Common myeloid progenitor, CD34-positive (primary cell): ENCODE results near the gene CNKSR3.

ENCODE experiments used
- CTCF ChIA-PET: fragments of 350-600 bp; sonication (Branson Sonifier 250); formaldehyde crosslinking; loops from one replicate; lab custom pipeline; 2021; ENCODE audit warnings: antibody characterized with exemption; lab: Charles Lee
- POLR2A ChIA-PET: fragments of 350-600 bp; sonication (Branson Sonifier 250); formaldehyde crosslinking; loops from one replicate; lab custom pipeline; 2021; ENCODE audit warnings: antibody characterized with exemption; lab: Charles Lee
- DNase-seq, 3 donors: peaks; one replicate each; pipeline versions ENCODE4 v3.0.0 to v3.0.0-alpha.2; 2013
- H3K27ac ChIP-seq, 2 experiments: 1 replicate in 1 of 2; 2 replicates in 1 of 2; pipeline ENCODE4 v1.7.0; 2013; ENCODE audit warnings: inconsistent platforms in 2 of 2, low read length in 2 of 2, mild to moderate bottlenecking in 2 of 2, low read depth in 1 of 2, moderate library complexity in 1 of 2; ENCODE audit not compliant: severe bottlenecking in 2 of 2, insufficient read depth in 1 of 2, poor library complexity in 1 of 2
- H3K27me3 ChIP-seq, 5 experiments: replicated peaks in 2 of 5; 1 replicate in 3 of 5; 2 replicates in 2 of 5; pipeline versions ENCODE4 v1.6.1 to v1.7.0; 2013; ENCODE audit warnings: low read length in 4 of 5, mild to moderate bottlenecking in 2 of 5, moderate library complexity in 2 of 5, inconsistent platforms in 1 of 5; ENCODE audit not compliant: insufficient read depth in 5 of 5, control insufficient read depth in 4 of 5
- H3K36me3 ChIP-seq, 4 experiments: 1 replicate in 2 of 4; 2 replicates in 2 of 4; pipeline versions ENCODE4 v1.6.1 to v1.7.0; 2013; ENCODE audit warnings: low read length in 3 of 4, control low read depth in 1 of 4, mild to moderate bottlenecking in 1 of 4; ENCODE audit not compliant: control insufficient read depth in 4 of 4, insufficient read depth in 4 of 4
- H3K4me1 ChIP-seq, 4 experiments: 1 replicate in 3 of 4; 2 replicates in 1 of 4; pipeline versions ENCODE4 v1.6.1 to v1.7.1; 2013; ENCODE audit warnings: low read length in 3 of 4, mild to moderate bottlenecking in 3 of 4, control low read depth in 1 of 4, inconsistent platforms in 1 of 4, moderate library complexity in 1 of 4; ENCODE audit not compliant: control insufficient read depth in 4 of 4, insufficient read depth in 4 of 4; ENCODE audit errors: control extremely low read depth in 1 of 4
- H3K4me3 ChIP-seq, 7 experiments: 1 replicate in 4 of 7; 2 replicates in 3 of 7; pipeline versions ENCODE4 v1.5.1 to v1.7.0; 2013; ENCODE audit warnings: mild to moderate bottlenecking in 7 of 7, low read length in 6 of 7, moderate library complexity in 6 of 7, inconsistent platforms in 2 of 7, low read depth in 2 of 7, control low read depth in 1 of 7; ENCODE audit not compliant: insufficient read depth in 4 of 7, control insufficient read depth in 1 of 7; ENCODE audit errors: extremely low read depth in 1 of 7
- H3K9me3 ChIP-seq, 5 experiments: 1 replicate in 4 of 5; 2 replicates in 1 of 5; pipeline versions ENCODE4 v1.6.1 to v1.7.1; 2013; ENCODE audit warnings: low read length in 4 of 5, mild to moderate bottlenecking in 2 of 5, inconsistent platforms in 1 of 5, low read depth in 1 of 5, moderate library complexity in 1 of 5; ENCODE audit not compliant: control insufficient read depth in 4 of 5, insufficient read depth in 2 of 5; ENCODE audit errors: control extremely low read depth in 1 of 5
- WGBS: methylation state at CpG from one replicate; pipeline ENCODE4 v1.1.5; 2013; ENCODE audit not compliant: insufficient coverage; 5-methylcytosine and 5-hydroxymethylcytosine counted together

The CNKSR3 gene

GRCh38 chr6:154529957-154530356 lies 19.5 kb upstream of the CNKSR3 start:
- peaks cover 0 to 8% (median 2%) of the 10 kb centered on the region in 4 experiments for H3K4me1 ChIP-seq
- no peak for DNase-seq
- no peak overlapping the region for H3K27ac ChIP-seq
- CTCF ChIA-PET = no interaction called here
- no peak overlapping the region for H3K4me3 ChIP-seq
- no peaks in the 10 kb centered on the region for H3K36me3 ChIP-seq
- H3K9me3 ChIP-seq = peaks cover 0 to 3% (median 2%) of the 10 kb centered on the region in 5 experiments
- POLR2A ChIA-PET = no interaction called here
- 95% methylated on average over 6 of the region's 6 CpGs for WGBS
- no peaks in the 10 kb centered on the region for H3K27me3 ChIP-seq

- POLR2A ChIA-PET = no interaction called here
- WGBS = 96% methylated on average over 3 of the region's 3 CpGs
- Histone ChIP-seq H3K4me1 (peaks cover 0 to 8% (median 2%) of the 10 kb centered on the region in 4 experiments), H3K4me3 (no peak overlapping the region), H3K9me3 (peaks cover 0 to 3% (median 2%) of the 10 kb centered on the region in 5 experiments), H3K36me3 (no peaks in the 10 kb centered on the region), H3K27ac (no peak overlapping the region), H3K27me3 (no peaks in the 10 kb centered on the region)
- CTCF ChIA-PET = no interaction called here
- DNase-seq = no peak
Measured at GRCh38 chr6:154528310-154528915, 17.9 kb upstream of the CNKSR3 start.

- peaks cover 0 to 3% (median 2%) of the 10 kb centered on the region in 5 experiments for H3K9me3 ChIP-seq
- H3K27ac ChIP-seq = no peak overlapping the region
- no peaks in the 10 kb centered on the region for H3K27me3 ChIP-seq
- CTCF ChIA-PET = interaction anchor here (0.6 to 1.1 kb wide), 4 partner anchors 19 to 369 kb away, joined by 3 to 5 read pairs (median 3); no protein-coding TSS in a partner anchor
- no peak overlapping the region for H3K4me3 ChIP-seq
- H3K4me1 ChIP-seq = peaks cover 0 to 8% (median 2%) of the 10 kb centered on the region in 4 experiments
- WGBS = 0% methylated on average over 1 of the region's 1 CpG
- H3K36me3 ChIP-seq = no peaks in the 10 kb centered on the region
- peak in 2 of 3 donors; percentile 50 to 59 for DNase-seq
- POLR2A ChIA-PET = interaction anchor here (0.5 kb wide), 1 partner anchor 12 kb away, joined by 3 read pairs; no protein-coding TSS in a partner anchor
Measured at GRCh38 chr6:154526996-154527395, 16.5 kb upstream of the CNKSR3 start.

GRCh38 chr6:154522576-154522975 lies 12.1 kb upstream of the CNKSR3 start:
- CTCF ChIA-PET = interaction anchor here (3.6 kb wide), 1 partner anchor 12 kb away, joined by 15 read pairs; the partner anchor contains the start of gene CNKSR3
- H3K27ac ChIP-seq = no peak overlapping the region
- no peak for DNase-seq
- 96% methylated on average over 3 of the region's 4 CpGs for WGBS
- H3K4me3 ChIP-seq = no peak overlapping the region
- H3K9me3 ChIP-seq = no peaks in the 10 kb centered on the region
- no peaks in the 10 kb centered on the region for H3K36me3 ChIP-seq
- POLR2A ChIA-PET = no interaction called here
- no peaks in the 10 kb centered on the region for H3K27me3 ChIP-seq
- H3K4me1 ChIP-seq = peaks cover 0 to 8% (median 2%) of the 10 kb centered on the region in 4 experiments

GRCh38 chr6:154521412-154521811 lies 10.9 kb upstream of the CNKSR3 start:
- no peak for DNase-seq
- no peaks in the 10 kb centered on the region for H3K9me3 ChIP-seq
- CTCF ChIA-PET = interaction anchor here (3.6 kb wide), 1 partner anchor 11 kb away, joined by 15 read pairs; the partner anchor contains the start of gene CNKSR3
- 97% methylated on average over 5 of the region's 7 CpGs for WGBS
- no peaks in the 10 kb centered on the region for H3K4me1 ChIP-seq
- no peaks in the 10 kb centered on the region for H3K27me3 ChIP-seq
- no peaks in the 10 kb centered on the region for H3K36me3 ChIP-seq
- no peak overlapping the region for H3K4me3 ChIP-seq
- no peak overlapping the region for H3K27ac ChIP-seq
- POLR2A ChIA-PET = no interaction called here

- H3K9me3 ChIP-seq = no peaks in the 10 kb centered on the region
- WGBS = 50% methylated on average over 2 of the region's 5 CpGs
- ChIA-PET CTCF (interaction anchor here (3.6 kb wide), 1 partner anchor 10 kb away, joined by 15 read pairs; the partner anchor contains the start of gene CNKSR3), POLR2A (no interaction called here)
- no peaks in the 10 kb centered on the region for H3K36me3 ChIP-seq
- H3K4me1 ChIP-seq = no peaks in the 10 kb centered on the region
- no peak overlapping the region for H3K4me3 ChIP-seq
- H3K27ac ChIP-seq = no peak overlapping the region
- peak in 2 of 3 donors; percentile 28 to 60 for DNase-seq
- H3K27me3 ChIP-seq = no peaks in the 10 kb centered on the region
Measured at GRCh38 chr6:154520280-154520679, 9.8 kb upstream of the CNKSR3 start.

GRCh38 chr6:154518396-154518795 lies 7.9 kb upstream of the CNKSR3 start:
- no peaks in the 10 kb centered on the region for H3K9me3 ChIP-seq
- H3K27me3 ChIP-seq = no peaks in the 10 kb centered on the region
- POLR2A ChIA-PET = interaction anchor here (0.6 kb wide), 1 partner anchor 69 kb away, joined by 8 read pairs; no protein-coding TSS in a partner anchor
- no peak for DNase-seq
- WGBS = 97% methylated on average over 4 of the region's 6 CpGs
- no peak overlapping the region for H3K27ac ChIP-seq
- H3K4me3 ChIP-seq = no peak overlapping the region
- CTCF ChIA-PET = interaction anchor here (1.1 kb wide), 1 partner anchor 157 kb away, joined by 3 read pairs; no protein-coding TSS in a partner anchor
- H3K36me3 ChIP-seq = no peaks in the 10 kb centered on the region
- H3K4me1 ChIP-seq = no peaks in the 10 kb centered on the region
